GM18498 (cell line): ENCODE results near the gene RSPH10B.
"Not testable (repeated sequence)": the region's sequence is repeated elsewhere in the genome, so short reads cannot be mapped to it uniquely, and the experiment has no call there.

Experiments
- ATAC-seq: cut with Tn5 transposase; IDR thresholded peaks from one replicate; pipeline ENCODE4 v1.9.1; 2021; ENCODE audit warnings: mild to moderate bottlenecking, moderate library complexity; ENCODE audit not compliant: unreplicated experiment

The RSPH10B gene

GRCh38 chr7:5930290-5930689 lies 40.2 kb downstream of the RSPH10B start:
- not testable (repeated sequence) for ATAC-seq

GRCh38 chr7:5926263-5926870 lies 44.1 kb downstream of the RSPH10B start:
- ATAC-seq: not testable (repeated sequence)

GRCh38 chr7:5924630-5925029 lies 45.9 kb downstream of the RSPH10B start:
- not testable (repeated sequence) for ATAC-seq

GRCh38 chr7:5924180-5924579 lies 46.3 kb downstream of the RSPH10B start:
- not testable (repeated sequence) for ATAC-seq

- ATAC-seq: not testable (repeated sequence)
Measured at GRCh38 chr7:5916529-5916928, 54.0 kb downstream of the RSPH10B start.

- not testable (repeated sequence) for ATAC-seq
Measured at GRCh38 chr7:5908835-5909234, 61.7 kb downstream of the RSPH10B start.

- ATAC-seq: not testable (repeated sequence)
Measured at GRCh38 chr7:5904726-5905125, 65.8 kb downstream of the RSPH10B start.

- not testable (repeated sequence) for ATAC-seq
Measured at GRCh38 chr7:5903002-5903401, 67.5 kb downstream of the RSPH10B start.

GRCh38 chr7:5898480-5899224 lies 71.8 kb downstream of the RSPH10B start, which contains the start of gene CCZ1:
CCZ1 (plus strand) TSS chr7:5898733; CDS start chr7:5898800, 67 bp downstream.
- peak; percentile 94 for ATAC-seq

GRCh38 chr7:5897369-5897919 lies 73.0 kb downstream of the RSPH10B start:
- ATAC-seq: not testable (repeated sequence)

GRCh38 chr7:5892498-5892897 lies 78.0 kb downstream of the RSPH10B start:
- no peak for ATAC-seq

- not testable (repeated sequence) for ATAC-seq
Measured at GRCh38 chr7:5890244-5890643, 80.2 kb downstream of the RSPH10B start.

GRCh38 chr7:5888021-5888420 lies 82.5 kb downstream of the RSPH10B start:
- not testable (repeated sequence) for ATAC-seq

- not testable (repeated sequence) for ATAC-seq
Measured at GRCh38 chr7:5884431-5884830, 86.1 kb downstream of the RSPH10B start.

- not testable (repeated sequence) for ATAC-seq
Measured at GRCh38 chr7:5880106-5880505, 90.4 kb downstream of the RSPH10B start.

GRCh38 chr7:5879591-5879990 lies 90.9 kb downstream of the RSPH10B start:
- ATAC-seq: not testable (repeated sequence)
